Testis (tissue), 2 donors: ENCODE results near the gene TTC23L.

ENCODE experiments used
- POLR2A ChIP-seq: fragments of 450-650 bp; IDR thresholded peaks from one replicate; pipeline ENCODE4 v1.6.1; 2017; ENCODE audit warnings: antibody characterized with exemption, mild to moderate bottlenecking, moderate library complexity
- TF ChIP-seq, protein P1 (sequence below), 3 experiments: fragments of 450-650 bp in 2 of 3; fragments of 200-600 bp in 1 of 3; sonication (generic) in 1 of 3; IDR thresholded peaks; one replicate each; pipeline ENCODE4 v1.5.1; 2016 to 2019; ENCODE audit warnings: antibody characterized with exemption in 3 of 3, mild to moderate bottlenecking in 2 of 3, moderate library complexity in 1 of 3

DNA sequence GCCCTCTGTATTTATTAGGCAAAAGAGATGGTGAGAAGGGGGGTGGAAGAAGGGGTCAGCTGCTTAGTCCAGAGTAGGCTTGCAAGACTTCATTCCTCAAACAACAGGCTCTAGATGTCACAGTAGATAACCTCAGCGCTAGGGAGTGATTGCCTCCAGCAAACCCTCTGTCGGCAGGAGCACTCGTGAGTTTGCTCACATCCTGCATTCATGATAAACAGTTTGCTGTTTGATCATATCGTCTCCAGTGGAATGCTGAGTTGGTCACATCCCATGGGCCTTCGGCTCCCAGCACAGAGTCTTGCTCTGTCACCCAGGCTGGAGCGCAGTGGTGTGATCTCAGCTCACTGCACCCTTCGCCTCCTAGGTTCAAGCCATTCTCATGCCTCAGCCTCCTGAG is 3.6 kb downstream of the TTC23L start:
- no peak for TF ChIP-seq POLR2A
- TF ChIP-seq, protein P1, sequence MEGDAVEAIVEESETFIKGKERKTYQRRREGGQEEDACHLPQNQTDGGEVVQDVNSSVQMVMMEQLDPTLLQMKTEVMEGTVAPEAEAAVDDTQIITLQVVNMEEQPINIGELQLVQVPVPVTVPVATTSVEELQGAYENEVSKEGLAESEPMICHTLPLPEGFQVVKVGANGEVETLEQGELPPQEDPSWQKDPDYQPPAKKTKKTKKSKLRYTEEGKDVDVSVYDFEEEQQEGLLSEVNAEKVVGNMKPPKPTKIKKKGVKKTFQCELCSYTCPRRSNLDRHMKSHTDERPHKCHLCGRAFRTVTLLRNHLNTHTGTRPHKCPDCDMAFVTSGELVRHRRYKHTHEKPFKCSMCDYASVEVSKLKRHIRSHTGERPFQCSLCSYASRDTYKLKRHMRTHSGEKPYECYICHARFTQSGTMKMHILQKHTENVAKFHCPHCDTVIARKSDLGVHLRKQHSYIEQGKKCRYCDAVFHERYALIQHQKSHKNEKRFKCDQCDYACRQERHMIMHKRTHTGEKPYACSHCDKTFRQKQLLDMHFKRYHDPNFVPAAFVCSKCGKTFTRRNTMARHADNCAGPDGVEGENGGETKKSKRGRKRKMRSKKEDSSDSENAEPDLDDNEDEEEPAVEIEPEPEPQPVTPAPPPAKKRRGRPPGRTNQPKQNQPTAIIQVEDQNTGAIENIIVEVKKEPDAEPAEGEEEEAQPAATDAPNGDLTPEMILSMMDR (IDR thresholded peaks at IDR 0.05), result no peak
